NCI-H1417 (cell line): ENCODE results near the gene MEIOC.
"Not testable (repeated sequence)": the region's sequence is repeated elsewhere in the genome, so short reads cannot be mapped to it uniquely, and the experiment has no call there.

Experiments used
- DNase-seq, 3 experiments: peaks; one replicate each; lab custom pipeline; 2025; lab: John Stamatoyannopoulos, UW

MEIOC gene

DNA sequence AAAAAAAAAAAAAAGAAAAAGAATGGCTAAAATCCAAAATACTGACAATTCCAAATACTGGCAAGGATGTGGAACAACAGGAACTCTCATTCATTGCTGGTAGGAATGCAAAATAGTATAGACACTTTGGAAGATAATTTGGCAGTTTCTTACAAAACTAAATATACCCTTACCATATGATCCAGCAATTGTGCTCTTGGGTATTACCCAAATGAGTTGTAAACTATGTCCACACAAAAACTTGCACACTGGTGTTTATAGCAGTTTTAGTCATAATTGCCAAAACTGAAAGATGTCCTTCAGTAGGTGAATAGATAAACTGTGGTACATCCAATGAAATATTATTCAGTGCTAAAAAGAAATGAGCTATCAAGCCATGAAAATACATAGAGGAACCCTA lies 8.5 kb upstream of the MEIOC start:
- DNase-seq, result no peak

DNA sequence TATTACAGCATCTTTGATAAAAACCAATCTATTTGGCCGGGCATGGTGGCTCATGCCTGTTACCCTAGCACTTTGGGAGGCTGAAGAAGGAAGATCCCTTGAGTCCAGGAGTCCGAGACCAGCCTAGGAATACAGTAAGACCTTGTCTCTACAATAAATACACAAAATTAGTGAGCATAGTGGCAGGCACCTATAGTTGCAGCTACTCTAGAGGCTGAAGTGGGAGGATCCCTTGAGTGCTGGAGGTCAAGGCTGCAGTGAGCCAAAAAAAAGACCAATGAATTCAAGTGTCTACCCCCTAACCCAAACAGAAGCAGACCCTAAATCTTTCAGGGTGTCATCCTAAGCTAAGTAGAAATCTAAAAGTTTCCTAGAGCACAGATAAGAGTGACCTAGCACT lies 7.3 kb upstream of the MEIOC start:
- no peak for DNase-seq

DNA sequence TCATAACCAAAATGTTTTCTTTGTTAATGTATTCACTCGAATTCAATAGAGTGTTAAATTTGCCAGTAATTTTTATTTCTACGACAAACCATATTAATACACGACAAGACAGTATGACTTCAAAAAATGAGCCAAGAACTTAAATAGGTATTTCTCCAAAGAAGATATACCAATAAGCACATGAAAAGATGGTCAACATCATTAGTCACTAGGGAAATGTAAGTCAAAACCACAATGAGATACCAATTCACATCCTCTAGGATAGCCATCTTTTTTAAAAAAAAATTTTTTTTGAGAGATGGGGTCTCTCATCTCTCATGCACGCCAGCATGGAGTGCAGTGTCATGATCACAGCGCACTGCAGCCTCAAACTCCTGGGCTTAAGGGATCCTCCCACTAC lies 5.0 kb upstream of the MEIOC start:
- no peak for DNase-seq

DNA sequence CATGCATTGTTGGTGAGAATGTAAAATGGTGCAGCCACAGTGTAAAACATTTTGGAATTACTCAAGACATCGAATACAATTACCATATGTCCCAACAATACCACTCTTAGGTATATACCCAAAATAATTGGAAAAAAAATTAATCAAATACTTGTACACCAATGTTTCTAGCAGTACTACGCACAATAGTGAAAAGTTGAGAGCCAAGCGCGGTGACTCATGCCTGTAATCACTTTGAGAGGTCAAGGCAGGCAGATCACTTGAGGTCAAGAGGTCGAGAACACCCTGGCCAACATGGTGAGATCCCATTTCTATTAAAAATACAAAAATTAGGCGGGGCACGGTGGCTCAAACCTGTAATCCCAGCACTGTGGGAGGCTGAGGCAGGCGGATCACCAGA lies 3.5 kb upstream of the MEIOC start:
- DNase-seq, result no peak

DNA sequence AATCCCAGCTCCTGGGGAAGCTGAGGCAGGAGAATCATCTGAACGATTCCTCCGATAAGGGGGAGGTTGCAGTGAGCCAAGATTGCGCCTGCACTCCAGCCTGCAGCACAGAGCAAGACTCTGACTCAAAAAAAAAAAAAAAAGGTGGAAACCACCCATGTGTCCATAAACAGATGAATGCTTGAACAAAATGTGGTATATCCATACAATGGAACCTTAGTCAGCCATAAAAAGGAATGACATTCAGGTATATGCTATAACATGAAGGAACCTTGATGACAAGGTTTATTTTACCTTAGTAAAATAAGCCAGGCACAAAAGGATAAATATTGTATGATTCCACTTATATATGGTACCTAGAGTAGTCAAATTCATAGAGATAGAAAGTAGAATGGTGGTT lies 2.9 kb upstream of the MEIOC start:
- DNase-seq, result no peak

DNA sequence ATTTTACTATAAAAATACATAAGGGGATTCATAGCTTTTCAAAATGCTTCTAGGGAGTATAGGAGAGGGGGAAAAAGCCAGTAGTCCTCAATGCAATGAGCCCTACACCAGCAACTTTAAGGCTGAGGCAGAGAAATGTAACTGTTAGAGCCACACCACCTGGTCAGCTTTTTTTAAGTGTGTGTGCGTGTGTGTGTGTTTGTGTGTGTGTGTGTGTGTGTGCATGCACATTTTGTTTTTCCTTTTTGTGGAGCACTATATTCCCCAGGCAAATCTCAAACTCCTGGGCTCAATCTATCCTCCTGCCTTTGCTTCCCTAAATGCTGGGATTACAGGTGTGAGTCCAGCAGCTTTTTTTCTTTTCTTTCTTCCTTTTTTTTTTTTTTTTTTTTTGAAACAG lies 2.3 kb upstream of the MEIOC start:
- no peak for DNase-seq

DNA sequence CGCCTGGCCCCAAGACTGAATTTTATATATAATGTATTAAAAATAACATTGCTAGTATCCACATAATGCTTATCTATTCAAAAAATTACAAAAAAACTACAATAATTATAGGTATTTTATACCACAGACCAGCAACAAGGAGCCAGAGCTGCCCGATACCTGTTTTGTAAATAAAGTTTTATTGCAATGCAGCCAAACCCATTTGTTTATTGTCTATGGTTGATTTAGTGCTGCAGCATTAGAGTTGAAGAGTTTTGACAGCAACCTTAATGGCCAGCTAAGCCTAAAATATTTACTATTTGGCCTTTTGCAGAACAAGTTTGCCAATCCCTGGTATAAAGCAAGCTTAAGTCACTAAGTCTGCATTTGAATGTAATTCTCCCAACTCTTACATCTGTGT lies 5.6 kb downstream of the MEIOC start:
- DNase-seq, result no peak

DNA sequence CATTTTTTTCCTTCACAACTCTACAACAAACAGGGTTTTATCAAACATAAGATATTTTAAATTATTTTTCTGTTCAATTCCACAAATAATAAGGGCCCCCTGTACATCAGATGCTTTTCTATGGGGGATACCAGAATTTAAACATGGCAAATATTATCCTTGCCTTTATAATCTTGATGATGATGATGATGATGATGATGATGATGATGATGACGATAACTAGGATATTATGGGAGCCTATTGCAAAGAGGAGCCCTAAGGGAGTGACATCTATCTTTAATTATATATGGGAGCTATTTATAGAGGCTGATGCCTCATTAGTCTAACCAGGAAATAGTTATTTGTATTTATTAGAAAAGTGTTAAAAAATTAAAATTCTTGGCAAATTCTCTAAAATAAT lies 6.8 kb downstream of the MEIOC start:
- no peak for DNase-seq

DNA sequence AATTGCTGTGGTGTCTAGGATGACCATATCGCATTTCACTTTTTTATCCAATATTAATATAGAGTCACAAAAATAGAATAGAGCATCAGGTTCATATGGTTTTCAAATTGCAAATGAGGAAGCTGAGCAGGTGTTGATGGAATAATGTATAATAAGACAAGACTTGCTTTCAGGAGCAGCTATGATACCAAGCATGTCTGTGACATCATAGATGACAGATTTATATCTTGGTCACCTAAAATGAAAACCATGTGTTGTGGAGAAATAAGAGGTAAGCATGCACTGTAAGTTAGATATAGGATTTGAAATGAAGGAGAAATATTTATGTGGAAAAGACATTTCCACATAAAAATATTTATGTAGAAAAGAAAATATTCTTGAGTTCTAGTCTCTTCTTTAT lies 8.6 kb downstream of the MEIOC start:
- no peak for DNase-seq

DNA sequence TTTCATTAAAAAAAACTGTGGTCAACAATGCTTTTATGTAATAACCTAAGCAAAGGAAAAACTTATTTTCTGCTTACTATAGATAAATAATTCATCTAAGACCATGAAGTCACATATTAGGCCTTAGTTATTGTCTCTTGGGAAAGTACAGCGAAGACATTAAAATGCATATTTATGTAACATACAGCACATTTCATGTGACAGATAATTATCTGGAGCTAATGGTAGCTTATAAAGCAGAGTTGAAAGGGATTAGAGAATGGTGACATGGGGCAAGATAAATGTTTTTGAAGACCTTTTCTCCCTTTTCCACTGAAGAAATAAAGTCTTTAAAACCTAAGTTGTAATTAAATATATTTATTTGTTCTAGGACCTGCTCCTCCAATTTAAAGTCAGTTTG lies 9.7 kb downstream of the MEIOC start:
- no peak for DNase-seq

DNA sequence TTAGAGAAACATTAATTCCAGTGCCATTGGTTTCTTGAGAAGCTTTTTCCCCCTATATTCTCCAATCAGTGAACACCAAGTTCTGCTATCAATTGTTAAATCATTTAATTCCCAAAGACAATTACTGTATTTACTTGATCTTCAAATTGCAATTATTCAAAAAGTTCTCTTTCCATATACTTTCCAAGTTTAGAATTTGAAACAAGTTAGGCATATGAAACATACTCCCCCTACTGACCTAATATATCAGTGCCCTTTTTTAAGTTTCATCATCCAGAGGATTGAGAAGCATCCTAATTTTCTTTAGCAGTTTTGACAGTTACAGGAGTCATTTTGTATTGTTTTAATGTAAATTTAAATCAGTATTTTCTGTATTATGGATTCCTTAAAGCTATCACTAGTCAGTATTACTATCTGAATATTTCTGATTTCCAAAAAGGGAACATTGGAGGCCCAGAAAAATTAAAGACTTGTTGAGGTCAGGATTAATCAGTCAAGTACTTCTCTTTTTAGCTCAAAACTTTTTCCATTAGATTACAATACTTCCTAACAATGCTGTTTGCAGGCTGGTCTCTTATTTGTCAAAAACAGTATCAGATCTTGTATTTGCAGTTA lies 16.3 kb downstream of the MEIOC start:
- DNase-seq, result peak in 1 of 3 experiments; percentile 34

DNA sequence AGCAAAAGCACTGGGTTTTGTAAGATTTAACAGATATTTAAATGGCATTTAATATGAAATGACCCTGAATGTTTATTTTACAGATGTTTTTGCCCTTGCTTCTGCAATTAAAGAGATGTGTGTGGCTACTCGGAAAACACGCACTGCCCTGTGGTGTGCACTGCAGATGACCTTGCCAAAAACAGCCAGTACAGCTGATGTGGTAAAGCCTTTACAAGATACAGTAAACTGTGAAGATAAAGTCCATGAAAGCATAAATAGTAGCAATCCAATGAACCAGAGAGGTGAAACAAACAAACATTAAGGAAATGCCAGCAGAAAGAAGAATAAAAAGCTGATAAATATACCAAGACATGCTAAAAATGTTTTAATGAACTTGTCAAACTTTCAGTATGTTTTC lies 17.6 kb downstream of the MEIOC start:
- no peak for DNase-seq

DNA sequence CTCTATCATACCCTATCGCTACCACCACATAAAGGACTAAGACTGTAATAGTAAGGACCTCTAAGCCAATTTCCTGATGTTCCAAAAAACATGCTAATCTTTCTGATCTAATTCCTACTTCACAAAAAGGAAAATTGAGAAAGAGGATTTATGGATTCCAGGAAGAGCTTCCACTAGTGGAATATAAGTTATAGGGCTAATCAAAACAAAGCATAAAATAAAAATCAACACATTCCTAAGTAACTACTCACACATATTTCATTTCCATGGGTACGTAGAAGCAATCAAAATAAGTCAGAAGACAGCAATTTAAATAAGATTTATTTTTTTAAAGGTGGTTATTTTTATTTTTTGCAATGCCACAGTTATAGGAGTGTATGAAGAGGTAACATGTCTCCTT lies 20.9 kb downstream of the MEIOC start:
- DNase-seq, result no peak

DNA sequence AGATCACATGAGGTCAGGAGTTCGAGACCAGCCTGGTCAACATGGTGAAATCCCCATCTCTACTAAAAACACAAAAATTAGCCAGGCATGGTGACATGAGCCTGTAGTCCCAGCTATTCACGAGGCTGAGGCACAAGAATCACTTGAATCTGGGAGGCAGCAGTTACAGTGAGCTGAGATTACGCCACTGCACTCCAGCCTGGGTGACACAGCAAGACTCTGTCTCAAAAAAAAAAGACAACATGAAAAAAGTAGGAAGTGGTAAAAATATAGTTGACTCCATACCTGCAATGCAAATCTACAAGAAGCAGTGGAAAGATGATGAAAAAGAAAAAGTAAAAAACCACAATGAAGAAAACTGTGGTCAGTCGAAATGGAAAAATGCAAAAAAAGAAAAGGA lies 27.0 kb downstream of the MEIOC start:
- not testable (repeated sequence) for DNase-seq

DNA sequence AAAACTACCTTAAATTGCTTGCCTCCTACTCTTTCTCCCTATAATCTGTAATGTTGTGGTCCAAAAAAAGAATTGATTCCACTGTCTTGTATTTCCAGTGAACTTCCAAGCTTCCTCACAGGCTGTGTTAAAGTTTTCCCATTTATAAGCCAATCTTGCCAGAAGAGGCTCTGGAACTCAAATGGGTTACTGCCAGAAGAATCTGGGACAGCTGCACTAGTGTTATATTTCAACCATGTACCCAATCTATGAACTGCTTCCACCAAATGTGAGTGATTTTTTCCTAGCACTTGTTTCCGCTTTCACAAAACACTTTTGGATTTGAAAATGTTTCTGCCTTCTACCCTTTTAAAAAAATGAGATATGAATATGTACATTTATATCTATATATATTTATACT lies 31.5 kb downstream of the MEIOC start:
- DNase-seq, result no peak

DNA sequence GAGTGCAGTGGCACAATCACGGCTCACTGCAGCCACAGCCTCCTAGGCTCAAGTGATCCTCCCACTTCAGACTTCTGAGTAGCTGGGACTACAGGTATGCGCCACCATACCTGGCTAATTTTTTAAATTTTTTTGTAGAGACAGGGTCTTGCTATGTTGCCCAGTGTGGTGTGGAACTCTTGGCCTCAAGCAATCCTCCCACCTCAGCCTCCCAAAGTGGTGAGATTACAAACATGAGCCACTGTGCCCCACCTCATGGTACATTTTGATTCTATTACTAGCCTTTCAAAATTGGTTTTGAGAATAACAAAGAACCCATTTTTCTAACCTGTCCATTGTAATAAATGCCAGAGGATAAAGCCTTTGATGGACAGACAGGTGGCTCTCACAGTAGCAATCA lies 31.9 kb downstream of the MEIOC start:
- no peak for DNase-seq

DNA sequence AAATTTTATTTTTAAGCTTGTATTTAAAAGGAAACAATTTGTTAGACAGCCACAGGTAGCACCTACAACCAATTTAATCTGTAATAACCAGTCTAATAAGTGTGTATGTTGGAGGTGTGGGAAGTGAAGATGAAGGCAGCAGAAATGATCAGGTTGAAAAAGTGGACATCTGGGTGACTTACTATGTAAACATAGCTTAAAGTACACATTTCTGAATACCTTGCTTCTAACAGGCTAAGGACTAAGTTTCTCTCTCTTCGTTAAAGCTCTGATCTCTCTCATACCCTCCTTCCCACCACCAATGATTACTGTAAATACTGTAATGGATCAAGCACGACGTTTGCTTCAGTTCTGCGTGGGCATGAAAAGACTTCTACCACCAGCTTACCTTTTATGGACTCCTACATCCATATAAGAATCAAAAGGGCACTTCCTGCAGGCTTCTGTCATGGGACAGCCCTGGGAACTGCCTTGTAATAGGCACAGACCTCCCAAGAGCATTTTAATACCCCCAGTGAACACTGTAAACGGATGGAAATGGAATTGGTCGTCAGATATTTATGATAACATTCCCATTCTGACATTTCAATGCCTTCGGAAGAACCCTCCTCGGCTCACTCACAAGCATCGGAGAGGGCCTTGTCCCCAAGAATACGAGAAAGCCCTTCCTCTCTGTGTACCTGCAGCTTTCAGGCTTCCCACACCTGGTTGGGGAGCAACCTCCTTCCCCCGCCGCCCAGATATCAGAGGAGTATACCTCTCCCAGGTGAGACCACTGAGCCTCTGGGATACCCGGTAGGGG lies 32.6 kb downstream of the MEIOC start:
- no peak for DNase-seq

DNA sequence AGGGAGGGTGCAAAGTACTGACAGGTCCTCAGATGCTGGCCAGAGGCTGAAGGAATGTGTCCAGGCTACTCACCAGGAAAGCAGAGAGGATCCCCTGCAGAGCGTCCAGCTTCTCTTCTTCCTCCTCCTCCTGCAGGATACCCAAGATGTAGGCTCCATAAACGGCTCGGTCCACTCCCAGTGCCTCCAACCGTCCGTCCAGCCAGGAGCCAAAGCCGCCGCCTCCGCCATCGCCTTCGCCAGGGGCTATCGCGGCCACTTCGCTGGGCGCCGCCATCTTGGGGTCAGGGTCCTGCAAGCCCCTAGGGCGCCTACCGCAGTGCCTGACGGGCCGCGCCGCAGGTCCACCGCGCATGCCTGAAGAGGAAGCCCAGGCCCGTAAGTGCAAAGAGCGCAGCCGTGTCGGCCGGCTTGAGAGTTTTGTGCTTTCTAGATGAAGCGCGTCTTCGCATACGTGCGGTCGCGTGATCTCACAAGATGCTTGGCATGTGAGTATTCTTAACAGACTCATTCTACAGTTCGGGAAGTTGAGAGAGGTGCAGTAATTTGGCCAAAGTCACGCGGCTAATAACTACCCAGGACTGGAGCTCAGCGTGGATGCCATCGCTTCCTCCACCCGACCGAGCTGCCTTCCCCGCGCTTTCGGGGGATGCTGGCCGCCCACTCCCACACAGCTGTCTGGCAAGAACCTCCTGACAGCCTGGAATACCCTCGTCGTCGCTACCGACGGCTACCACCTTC lies 33.4 kb downstream of the MEIOC start, which contains the start of gene CCDC43:
TSS of gene CCDC43 (minus strand) at position 300 of the 741 bp plus-strand sequence. CDS start at position 277, 23 bp downstream.
- DNase-seq, result peak; percentile 83 to 93 (median 93)

DNA sequence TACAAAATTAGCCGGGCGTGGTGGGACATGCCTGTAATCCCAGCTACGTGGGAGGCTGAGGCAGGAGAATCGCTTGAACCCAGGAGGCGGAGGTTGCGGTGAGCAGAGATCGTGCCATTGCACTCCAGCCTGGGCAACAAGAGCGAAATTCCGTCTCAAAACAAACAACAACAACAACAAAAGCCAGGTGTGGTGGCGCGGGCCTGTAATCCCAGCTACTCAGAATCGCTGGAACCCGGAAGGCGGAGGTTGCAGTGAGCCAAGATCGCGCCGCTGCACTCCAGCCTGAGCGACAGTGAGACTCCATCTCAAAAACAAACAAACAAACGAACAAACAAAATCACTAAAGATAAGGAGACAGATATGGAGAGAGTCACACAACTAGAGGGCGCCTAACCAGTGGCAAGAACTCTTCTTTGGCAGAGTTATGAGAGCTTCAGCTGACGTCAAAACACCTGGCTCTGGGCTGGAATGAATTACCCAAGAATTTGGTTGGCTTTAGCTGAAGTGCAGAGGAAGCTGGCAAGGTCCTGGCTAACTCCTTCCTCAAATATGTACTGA lies 34.6 kb downstream of the MEIOC start:
- DNase-seq, result not testable (repeated sequence)

DNA sequence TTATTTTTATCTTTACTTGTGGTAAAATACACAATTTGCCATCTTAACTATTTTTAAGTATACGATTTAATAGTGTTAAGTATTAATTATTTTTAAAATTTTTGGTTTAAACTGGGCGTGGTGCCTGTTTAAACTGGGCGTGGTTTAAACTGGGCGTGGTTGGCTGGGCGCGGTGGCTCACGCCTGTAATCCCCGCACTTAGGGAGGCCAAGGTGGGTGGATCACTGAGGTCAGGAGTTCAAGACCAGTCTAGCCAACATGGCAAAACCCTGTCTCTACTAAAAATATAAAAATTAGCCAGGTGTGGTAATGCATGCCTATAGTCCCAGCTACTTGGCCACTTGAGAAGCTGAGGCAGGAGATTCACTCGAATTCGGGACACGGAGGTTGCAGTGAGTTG lies 37.3 kb downstream of the MEIOC start:
- DNase-seq, result no peak

DNA sequence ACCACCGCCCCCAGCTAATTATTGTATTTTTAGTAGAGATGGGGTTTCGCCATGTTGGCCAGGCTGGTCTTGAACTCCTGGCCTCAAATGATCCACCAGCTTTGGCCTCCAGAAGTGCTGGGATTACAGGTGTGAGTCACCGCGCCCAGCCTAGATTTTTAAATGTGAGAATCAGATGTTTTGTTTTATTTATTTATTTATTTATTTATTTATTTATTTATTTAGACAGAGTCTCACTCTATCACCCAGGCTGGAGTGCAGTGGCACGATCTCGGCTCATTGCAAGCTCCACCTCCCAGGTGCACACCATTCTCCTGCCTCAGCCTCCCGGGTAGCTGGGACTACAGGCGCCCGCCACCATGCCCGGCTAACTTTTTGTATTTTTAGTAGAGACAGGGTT lies 44.0 kb downstream of the MEIOC start:
- not testable (repeated sequence) for DNase-seq

DNA sequence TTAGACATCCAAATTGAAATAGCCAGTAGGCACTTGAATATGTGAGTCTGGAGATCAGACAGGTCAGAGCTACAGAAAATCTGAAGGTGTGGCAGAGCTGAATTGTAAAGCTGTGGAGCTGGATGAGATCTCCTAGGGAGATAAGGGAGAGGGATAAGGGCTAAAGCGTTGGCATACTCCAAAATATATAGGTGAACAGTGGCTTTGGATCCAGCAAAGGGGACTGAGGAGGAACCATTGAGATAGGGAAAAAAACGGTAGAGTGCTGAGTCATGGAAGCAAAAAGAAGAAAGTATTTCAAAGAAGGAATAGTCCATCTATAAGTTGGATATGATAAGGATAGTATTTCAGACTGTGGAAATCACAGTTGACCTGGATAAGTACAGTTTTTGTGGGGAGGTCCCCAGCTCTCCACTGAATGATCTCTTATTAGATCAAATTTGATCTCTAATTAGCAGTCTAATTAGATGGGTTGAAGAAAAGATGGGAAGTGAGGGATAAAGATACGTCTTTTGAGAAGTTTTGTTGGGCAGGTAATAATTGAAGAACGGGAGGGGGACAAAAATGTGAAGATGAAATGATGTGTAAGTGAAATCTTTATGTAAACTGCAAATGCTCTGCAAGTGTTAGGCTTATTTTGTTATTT lies 51.6 kb downstream of the MEIOC start:
- no peak for DNase-seq
